BLaER1 treated with 17β-estradiol and CSF1 and Interleukin-3, amounts not matched to agents 10 nM and 100 nM (cell line): ENCODE measurements around the gene PRR5L.
"Not testable (repeated sequence)": the region's sequence is repeated elsewhere in the genome, so short reads cannot be mapped to it uniquely, and the experiment has no call there.

Source experiments
- H3K27ac ChIP-seq, 11 experiments: shearing (Covaris generic); formaldehyde crosslinking; 2 replicates each; pipeline ENCODE4 v1.8.1; 2022
- H3K27me3 ChIP-seq, 11 experiments: shearing (Covaris generic); formaldehyde crosslinking; 2 replicates each; pipeline ENCODE4 v1.8.1; 2022
- H3K36me3 ChIP-seq, 11 experiments: shearing (Covaris generic); formaldehyde crosslinking; 2 replicates each; pipeline ENCODE4 v1.8.1; 2022
- H3K4me1 ChIP-seq, 10 experiments: shearing (Covaris generic); formaldehyde crosslinking; 2 replicates each; pipeline ENCODE4 v1.8.1; 2022
- H3K4me2 ChIP-seq, 11 experiments: shearing (Covaris generic); formaldehyde crosslinking; 2 replicates each; pipeline ENCODE4 v1.8.1; 2022
- H3K4me3 ChIP-seq, 10 experiments: shearing (Covaris generic); formaldehyde crosslinking; 2 replicates each; pipeline ENCODE4 v1.8.1; 2022
- H3K9ac ChIP-seq, 11 experiments: shearing (Covaris generic); formaldehyde crosslinking; 2 replicates each; pipeline ENCODE4 v1.8.1; 2022
- H3K9me3 ChIP-seq, 11 experiments: shearing (Covaris generic); formaldehyde crosslinking; replicated peaks in 1 of 11; 2 replicates each; pipeline ENCODE4 v1.8.1; 2022
- H4K20me1 ChIP-seq, 11 experiments: shearing (Covaris generic); formaldehyde crosslinking; 2 replicates each; pipeline ENCODE4 v1.8.1; 2022
- Cebpa-rat ChIP-seq, 11 experiments: shearing (Covaris generic); IDR thresholded peaks; 2 replicates each; pipeline ENCODE4 v1.8.1; 2022

PRR5L gene

GRCh38 chr11:36311926-36312595 is 16.0 kb downstream of the PRR5L start:
- H3K9ac ChIP-seq, result no peak overlapping the region
- no peaks in the 10 kb centered on the region for H3K36me3 ChIP-seq
- TF ChIP-seq Cebpa-rat (IDR thresholded peaks at IDR 0.05), result no peak
- no peak overlapping the region for H3K27ac ChIP-seq
- H3K4me3 ChIP-seq, result no peak overlapping the region
- H3K4me1 ChIP-seq, result peaks cover 0 to 44% (median 25%) of the 10 kb centered on the region in 10 experiments; a peak in 15 of 20 replicates
- no peaks in the 10 kb centered on the region; a peak in 1 of 22 replicates for H3K9me3 ChIP-seq
- peak overlapping the region in 2 of 11 experiments; percentile 0 to 10; a peak in 2 of 22 replicates for H3K4me2 ChIP-seq
- H3K27me3 ChIP-seq, result no peaks in the 10 kb centered on the region
- H4K20me1 ChIP-seq, result no peaks in the 10 kb centered on the region

- Histone ChIP-seq H3K4me1 (peaks cover 0 to 44% (median 25%) of the 10 kb centered on the region in 10 experiments; a peak in 15 of 20 replicates), H3K4me2 (peak overlapping the region in 6 of 11 experiments; percentile 0 to 49 (median 23); a peak in 6 of 22 replicates), H4K20me1 (no peaks in the 10 kb centered on the region), H3K9me3 (no peaks in the 10 kb centered on the region; a peak in 1 of 22 replicates), H3K36me3 (no peaks in the 10 kb centered on the region), H3K27me3 (no peaks in the 10 kb centered on the region), H3K9ac (no peak overlapping the region), H3K4me3 (no peak overlapping the region), H3K27ac (no peak overlapping the region)
- TF ChIP-seq Cebpa-rat (IDR thresholded peaks at IDR 0.05), result no peak
Observed at GRCh38 chr11:36312611-36313472, 16.8 kb downstream of the PRR5L start.

GRCh38 chr11:36313750-36314433 is 17.8 kb downstream of the PRR5L start:
- Histone ChIP-seq H3K4me2 (peak overlapping the region in 9 of 11 experiments; percentile 11 to 49 (median 35); a peak in 14 of 22 replicates), H3K27ac (no peak overlapping the region), H4K20me1 (no peaks in the 10 kb centered on the region), H3K27me3 (no peaks in the 10 kb centered on the region), H3K36me3 (no peaks in the 10 kb centered on the region), H3K9me3 (no peaks in the 10 kb centered on the region; a peak in 1 of 22 replicates), H3K4me3 (no peak overlapping the region), H3K9ac (no peak overlapping the region), H3K4me1 (peaks cover 0 to 44% (median 25%) of the 10 kb centered on the region in 10 experiments; a peak in 15 of 20 replicates)
- no peak for TF ChIP-seq Cebpa-rat (IDR thresholded peaks at IDR 0.05)

- H4K20me1 ChIP-seq, result no peaks in the 10 kb centered on the region
- no peak overlapping the region for H3K4me3 ChIP-seq
- no peak overlapping the region for H3K27ac ChIP-seq
- peaks cover 0 to 43% (median 25%) of the 10 kb centered on the region in 10 experiments; a peak in 15 of 20 replicates for H3K4me1 ChIP-seq
- peak overlapping the region in 9 of 11 experiments; percentile 11 to 49 (median 30); a peak in 12 of 22 replicates for H3K4me2 ChIP-seq
- no peaks in the 10 kb centered on the region for H3K36me3 ChIP-seq
- no peaks in the 10 kb centered on the region for H3K27me3 ChIP-seq
- no peak for TF ChIP-seq Cebpa-rat (IDR thresholded peaks at IDR 0.05)
- H3K9me3 ChIP-seq, result no peaks in the 10 kb centered on the region; a peak in 1 of 22 replicates
- no peak overlapping the region for H3K9ac ChIP-seq
Observed at GRCh38 chr11:36314434-36314767, 18.3 kb downstream of the PRR5L start.

- H3K4me3 ChIP-seq, result no peak overlapping the region
- no peaks in the 10 kb centered on the region; a peak in 1 of 22 replicates for H3K9me3 ChIP-seq
- peaks cover 0 to 27% (median 14%) of the 10 kb centered on the region in 10 experiments; a peak in 12 of 20 replicates for H3K4me1 ChIP-seq
- no peaks in the 10 kb centered on the region for H4K20me1 ChIP-seq
- no peak for TF ChIP-seq Cebpa-rat (IDR thresholded peaks at IDR 0.05)
- H3K27me3 ChIP-seq, result no peaks in the 10 kb centered on the region
- H3K27ac ChIP-seq, result no peak overlapping the region
- H3K9ac ChIP-seq, result no peak overlapping the region
- H3K36me3 ChIP-seq, result no peaks in the 10 kb centered on the region
- H3K4me2 ChIP-seq, result no peak overlapping the region
Observed at GRCh38 chr11:36316049-36316448, 20.0 kb downstream of the PRR5L start.

GRCh38 chr11:36317992-36318391 is 21.9 kb downstream of the PRR5L start:
- Histone ChIP-seq H3K4me3 (no peak overlapping the region), H3K9me3 (no peaks in the 10 kb centered on the region), H4K20me1 (no peaks in the 10 kb centered on the region), H3K27ac (no peak overlapping the region), H3K4me2 (no peak overlapping the region), H3K9ac (no peak overlapping the region), H3K36me3 (no peaks in the 10 kb centered on the region), H3K27me3 (no peaks in the 10 kb centered on the region), H3K4me1 (peaks cover 0 to 16% (median 11%) of the 10 kb centered on the region in 10 experiments; a peak in 12 of 20 replicates)
- no peak for TF ChIP-seq Cebpa-rat (IDR thresholded peaks at IDR 0.05)

- not testable (repeated sequence) for H3K36me3 ChIP-seq, H3K27ac ChIP-seq, H3K27me3 ChIP-seq, H3K9me3 ChIP-seq, H3K9ac ChIP-seq, H3K4me1 ChIP-seq, H3K4me3 ChIP-seq, H3K4me2 ChIP-seq, H4K20me1 ChIP-seq
Observed at GRCh38 chr11:36324956-36325355, 28.9 kb downstream of the PRR5L start.

- not testable (repeated sequence) for H3K9me3 ChIP-seq, H4K20me1 ChIP-seq, H3K4me3 ChIP-seq, H3K27ac ChIP-seq, H3K4me2 ChIP-seq, H3K36me3 ChIP-seq, H3K4me1 ChIP-seq, H3K9ac ChIP-seq, H3K27me3 ChIP-seq
Observed at GRCh38 chr11:36325403-36325802, 29.3 kb downstream of the PRR5L start.
